GM12878 (cell line): ENCODE results near the gene LYPD8. TPM values are rescaled to one million over a fixed set of nuclear protein-coding genes. Genes with fewer than 3 reads are reported as not detected.

Experiments used
- ATAC-seq: fragments of 200-7000 bp; cut with Tn5 transposase; 3 replicates; pipeline ENCODE4 v1.9.1; 2020; ENCODE audit warnings: mild to moderate bottlenecking, moderate library complexity
- BruUV-seq: library from RNA; stranded (reverse); fragments of 400-500 nt; replicated peaks from 2 replicates; lab custom pipeline; 2021; lab: Mats Ljungman, UMichigan
- CTCF ChIA-PET: fragments of 300-600 bp; sonication (Branson Sonifier 250); formaldehyde crosslinking; extraction: SDS; loops from one replicate; lab custom pipeline; 2021; ENCODE audit warnings: inconsistent platforms; lab: Yijun Ruan, JAX
- POLR2A ChIA-PET: fragments of 350-600 bp; formaldehyde crosslinking; extraction: SDS; loops from one replicate; lab custom pipeline; 2021; ENCODE audit warnings: inconsistent platforms; lab: Charles Lee
- RAD21 ChIA-PET: fragments of 300-600 bp; sonication (Branson Sonifier 250); formaldehyde crosslinking; loops from one replicate; lab custom pipeline; 2023; ENCODE audit warnings: antibody characterized with exemption; ENCODE audit not compliant: unreplicated experiment; lab: Charles Lee
- SMC1A ChIA-PET: fragments of 300-600 bp; sonication (Branson Sonifier 250); formaldehyde crosslinking; loops from one replicate; lab custom pipeline; 2023; ENCODE audit not compliant: unreplicated experiment, uncharacterized antibody; lab: Charles Lee
- DNase-seq: peaks from one replicate; pipeline ENCODE4 v3.0.0-alpha.2; 2011; ENCODE audit warnings: low read depth, low spot score
- FAIRE-seq: peaks from 3 replicates; lab custom pipeline; 2011; peaks lifted over from hg19 to GRCh38; lab: Jason Lieb, UNC
- H2AFZ ChIP-seq: 2 replicates; pipeline ENCODE4 v1.6.0; 2011; ENCODE audit warnings: low read depth, low read length, control low read depth; ENCODE audit not compliant: control insufficient read depth
- H3K27ac ChIP-seq: 2 replicates; pipeline ENCODE4 v1.5.1; 2011; ENCODE audit warnings: control low read depth; ENCODE audit not compliant: control insufficient read depth, insufficient read depth
- H3K27me3 ChIP-seq, 2 experiments: replicated peaks in 1 of 2; 2 replicates each; pipeline versions ENCODE4 v1.6.0 to v1.6.1; 2011; ENCODE audit warnings: low read length in 1 of 2; ENCODE audit not compliant: control insufficient read depth in 2 of 2, insufficient read depth in 2 of 2
- H3K36me3 ChIP-seq, 2 experiments: 2 replicates each; pipeline ENCODE4 v1.5.1; 2011; ENCODE audit warnings: low read length in 1 of 2; ENCODE audit not compliant: control insufficient read depth in 2 of 2, insufficient read depth in 2 of 2
- H3K4me1 ChIP-seq: 2 replicates; pipeline ENCODE4 v1.6.1; 2011; ENCODE audit warnings: mild to moderate bottlenecking, low read length, moderate library complexity, mixed read lengths; ENCODE audit not compliant: control insufficient read depth, insufficient read depth
- H3K4me2 ChIP-seq: 2 replicates; pipeline ENCODE4 v1.6.0; 2011; ENCODE audit warnings: control low read depth; ENCODE audit not compliant: control insufficient read depth, insufficient read depth
- H3K4me3 ChIP-seq: fragments of 200-600 bp; sonication (generic); 2 replicates; pipeline ENCODE4 v1.5.1; 2016
- H3K79me2 ChIP-seq: 2 replicates; pipeline ENCODE4 v1.6.0; 2011; ENCODE audit warnings: low read length; ENCODE audit not compliant: control insufficient read depth, insufficient read depth
- H3K9ac ChIP-seq: 2 replicates; pipeline ENCODE4 v1.8.0; 2011; ENCODE audit warnings: low read length, control low read depth, mixed read lengths; ENCODE audit not compliant: control insufficient read depth, insufficient read depth
- H3K9me3 ChIP-seq: replicated peaks from 3 replicates; pipeline ENCODE4 v1.5.1; 2011; ENCODE audit warnings: mild to moderate bottlenecking, low read length; ENCODE audit not compliant: control insufficient read depth, insufficient read depth
- H4K20me1 ChIP-seq: 2 replicates; pipeline ENCODE4 v1.6.0; 2011; ENCODE audit not compliant: control insufficient read depth, insufficient read depth
- HDGF ChIP-seq: fragments of 450-650 bp; IDR thresholded peaks from 2 replicates; pipeline ENCODE4 v1.6.1; 2016; ENCODE audit warnings: antibody characterized with exemption
- MYC ChIP-seq: IDR thresholded peaks from 2 replicates; pipeline ENCODE4 v1.6.1; 2011; ENCODE audit warnings: mild to moderate bottlenecking, low read length, moderate library complexity, inconsistent platforms; ENCODE audit not compliant: insufficient read depth, insufficient replicate concordance, insufficient read length, severe bottlenecking
- NR2C1 ChIP-seq: fragments of 450-650 bp; IDR thresholded peaks from 2 replicates; pipeline ENCODE4 v1.6.1; 2017; ENCODE audit warnings: antibody characterized with exemption, mild to moderate bottlenecking, moderate library complexity
- NR2C2 ChIP-seq: IDR thresholded peaks from 2 replicates; pipeline ENCODE4 v1.6.1; 2011; ENCODE audit warnings: borderline replicate concordance, low read depth; ENCODE audit not compliant: control insufficient read depth, insufficient read length
- TCF12 ChIP-seq: IDR thresholded peaks from 2 replicates; pipeline ENCODE4 v1.6.1; 2011; ENCODE audit warnings: low read depth, mild to moderate bottlenecking, low read length
- ZBED1 ChIP-seq: IDR thresholded peaks from 2 replicates; pipeline ENCODE4 v1.6.1; 2016; ENCODE audit warnings: borderline replicate concordance
- ZNF622 ChIP-seq: fragments of 450-650 bp; IDR thresholded peaks from 2 replicates; pipeline ENCODE4 v1.6.1; 2017; ENCODE audit warnings: mild to moderate bottlenecking, inconsistent platforms
- WGBS: methylation state at CpG from one replicate; pipeline ENCODE4 v1.1.6; 2016; ENCODE audit warnings: low lambda C conversion rate; ENCODE audit not compliant: insufficient replicate concordance, insufficient coverage; ENCODE audit errors: missing lambda C conversion rate; 5-methylcytosine and 5-hydroxymethylcytosine counted together
- in situ Hi-C: fragments of 300-500 bp; cut with MboI; formaldehyde crosslinking; loops from 9 replicates; pipeline ENCODE4 v1.14.3; 2018; ENCODE audit warnings: mixed read lengths
- intact Hi-C: fragments of 100-400 bp; cut with micrococcal nuclease; formaldehyde crosslinking; loops from one replicate; pipeline ENCODE4 v1.14.2; 2022; ENCODE audit not compliant: unreplicated experiment
- polyA plus RNA-seq, 11 experiments: library from polyadenylated mRNA; depleted of rRNA in 4 of 11; unstranded in 6 of 11; stranded (reverse) in 5 of 11; fragments of >200 nt; fragmentation: Nextera tagmentation in 4 of 11; fragmentation: Illumina TruSeq in 1 of 11; extraction: Ambion mirVana in 4 of 11; extraction: Trizol in 1 of 11; gene quantifications; 1 replicate in 1 of 11; 2 replicates in 10 of 11; pipeline versions ENCODE4 v1.2.1 to v1.2.3, GENCODE V29; 2011 to 2016; ENCODE audit warnings: inconsistent platforms in 2 of 11, missing spikeins in 2 of 11, low read depth in 1 of 11
- total RNA-seq, 4 experiments: library from RNA; depleted of rRNA in 3 of 4; stranded (reverse); fragments of >200 nt in 3 of 4; fragmentation: Illumina TruSeq in 1 of 4; extraction: Trizol in 1 of 4; gene quantifications; 2 replicates each; pipeline versions ENCODE4 v1.2.1 to v1.2.3, GENCODE V29; 2013 to 2021
- TF ChIP-seq, protein P1 (sequence below): fragments of 450-650 bp; IDR thresholded peaks from 2 replicates; pipeline ENCODE4 v1.6.1; 2016; ENCODE audit warnings: mild to moderate bottlenecking
- TF ChIP-seq, protein P2 (sequence below): fragments of 450-650 bp; IDR thresholded peaks from 2 replicates; pipeline ENCODE4 v1.6.1; 2016; ENCODE audit warnings: mild to moderate bottlenecking
- TF ChIP-seq, protein P3 (sequence below): IDR thresholded peaks from 2 replicates; pipeline ENCODE4 v1.6.1; 2012; ENCODE audit warnings: low read depth, low read length, improper control_type of control experiment

The LYPD8 gene
- total and polyA plus RNA-seq, 10 of the 15 experiments (the other 5 are each of a cell fraction or from before 2014, with no cell fraction given), result 0.13 to 0.40 (median 0.18) TPM; not detected in 7

DNA sequence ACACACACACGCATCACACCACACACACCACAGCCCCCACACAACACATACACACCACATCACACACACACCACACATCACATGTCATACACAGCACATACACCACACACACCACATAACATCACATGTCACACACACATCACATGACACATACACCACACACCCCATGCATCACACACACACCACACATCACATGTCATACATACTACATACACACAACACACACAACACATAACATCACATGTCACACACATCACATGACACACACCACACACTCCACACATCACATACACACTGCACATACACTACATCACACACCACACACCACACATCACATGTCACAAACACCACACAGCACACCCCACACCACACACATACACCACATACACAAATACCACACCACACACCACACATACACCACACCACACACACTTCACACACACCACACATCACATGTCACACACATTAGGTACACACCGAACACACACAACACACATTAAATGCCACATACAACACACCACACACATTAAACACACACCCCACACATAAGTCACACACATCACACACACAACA, 1.8 kb downstream of the LYPD8 start:
- in situ Hi-C loops, result no loop called here
- BruUV-seq, result no TSS peak
- Histone ChIP-seq H2AFZ (no peak overlapping the region), H3K9me3 (no peaks in the 10 kb centered on the region), H3K9ac (no peak overlapping the region), H3K36me3 (no peaks in the 10 kb centered on the region), H3K4me2 (no peak overlapping the region), H3K27me3 (no peaks in the 10 kb centered on the region), H3K27ac (no peak overlapping the region), H3K79me2 (no peaks in the 10 kb centered on the region), H4K20me1 (no peaks in the 10 kb centered on the region), H3K4me1 (no peaks in the 10 kb centered on the region), H3K4me3 (no peak overlapping the region)
- ChIA-PET SMC1A (no interaction called here), POLR2A (no interaction called here), RAD21 (no interaction called here), CTCF (no interaction called here)
- TF ChIP-seq, protein P1, sequence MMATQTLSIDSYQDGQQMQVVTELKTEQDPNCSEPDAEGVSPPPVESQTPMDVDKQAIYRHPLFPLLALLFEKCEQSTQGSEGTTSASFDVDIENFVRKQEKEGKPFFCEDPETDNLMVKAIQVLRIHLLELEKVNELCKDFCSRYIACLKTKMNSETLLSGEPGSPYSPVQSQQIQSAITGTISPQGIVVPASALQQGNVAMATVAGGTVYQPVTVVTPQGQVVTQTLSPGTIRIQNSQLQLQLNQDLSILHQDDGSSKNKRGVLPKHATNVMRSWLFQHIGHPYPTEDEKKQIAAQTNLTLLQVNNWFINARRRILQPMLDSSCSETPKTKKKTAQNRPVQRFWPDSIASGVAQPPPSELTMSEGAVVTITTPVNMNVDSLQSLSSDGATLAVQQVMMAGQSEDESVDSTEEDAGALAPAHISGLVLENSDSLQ, result 0 out of 2 replicates have a peak, but pooled peaks have one; percentile 6
- TF ChIP-seq ZNF622 (no peak), NR2C1 (no peak), NR2C2 (peak; percentile 40), MYC (peak; percentile 12), HDGF (peak; percentile 54; the same call in 1 of the 2 replicates), ZBED1 (no peak), TCF12 (no peak)
- TF ChIP-seq, protein P2, sequence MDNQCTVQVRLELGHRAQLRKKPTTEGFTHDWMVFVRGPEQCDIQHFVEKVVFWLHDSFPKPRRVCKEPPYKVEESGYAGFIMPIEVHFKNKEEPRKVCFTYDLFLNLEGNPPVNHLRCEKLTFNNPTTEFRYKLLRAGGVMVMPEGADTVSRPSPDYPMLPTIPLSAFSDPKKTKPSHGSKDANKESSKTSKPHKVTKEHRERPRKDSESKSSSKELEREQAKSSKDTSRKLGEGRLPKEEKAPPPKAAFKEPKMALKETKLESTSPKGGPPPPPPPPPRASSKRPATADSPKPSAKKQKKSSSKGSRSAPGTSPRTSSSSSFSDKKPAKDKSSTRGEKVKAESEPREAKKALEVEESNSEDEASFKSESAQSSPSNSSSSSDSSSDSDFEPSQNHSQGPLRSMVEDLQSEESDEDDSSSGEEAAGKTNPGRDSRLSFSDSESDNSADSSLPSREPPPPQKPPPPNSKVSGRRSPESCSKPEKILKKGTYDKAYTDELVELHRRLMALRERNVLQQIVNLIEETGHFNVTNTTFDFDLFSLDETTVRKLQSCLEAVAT, result no peak
- TF ChIP-seq, protein P3, sequence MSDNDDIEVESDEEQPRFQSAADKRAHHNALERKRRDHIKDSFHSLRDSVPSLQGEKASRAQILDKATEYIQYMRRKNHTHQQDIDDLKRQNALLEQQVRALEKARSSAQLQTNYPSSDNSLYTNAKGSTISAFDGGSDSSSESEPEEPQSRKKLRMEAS, result no peak
- no peak for DNase-seq
- no peak for ATAC-seq
- intact Hi-C loops, result no loop called here
- no peak for FAIRE-seq
- WGBS, result 98% methylated on average over 2 of the region's 2 CpGs
